ENCODE results near the gene IGBP1.
A peak's percentile ranks its signal among the peaks of the same experiment; 100 is the strongest.
"Not testable (repeated sequence)": the region's sequence is repeated elsewhere in the genome, so short reads cannot be mapped to it uniquely, and the experiment has no call there.

Gene IGBP1

GRCh38 chrX:70168238-70169188 lies 35.3 kb downstream of the IGBP1 start:
- peak; percentile 84 for DNase-seq

GRCh38 chrX:70169281-70169680 lies 36.0 kb downstream of the IGBP1 start:
- DNase-seq, result no peak

DNA sequence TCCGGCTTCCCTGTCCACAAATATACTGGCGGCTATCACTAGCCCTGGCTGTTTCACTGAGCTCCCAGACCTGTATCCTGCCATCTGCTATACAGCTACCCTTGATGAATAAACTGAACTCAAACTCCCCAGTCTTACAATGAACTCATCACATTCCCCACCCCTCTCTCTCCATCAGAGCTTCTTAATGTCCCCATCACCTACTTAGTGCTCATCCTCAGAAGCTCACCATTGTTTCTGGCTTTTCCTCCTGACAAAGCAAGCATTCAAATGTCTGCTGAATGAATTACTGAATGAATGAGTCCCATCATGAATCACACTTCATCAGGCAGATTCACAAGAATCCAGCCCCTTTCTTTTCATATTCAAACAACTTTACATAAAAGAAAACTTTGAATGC lies 38.4 kb downstream of the IGBP1 start:
- no peak for DNase-seq

- DNase-seq, result no peak
Measured at GRCh38 chrX:70172221-70172620, 39.0 kb downstream of the IGBP1 start.

GRCh38 chrX:70172964-70173363 lies 39.7 kb downstream of the IGBP1 start:
- DNase-seq, result no peak

- no peak for DNase-seq
Measured at GRCh38 chrX:70174754-70175153, 41.5 kb downstream of the IGBP1 start.

DNA sequence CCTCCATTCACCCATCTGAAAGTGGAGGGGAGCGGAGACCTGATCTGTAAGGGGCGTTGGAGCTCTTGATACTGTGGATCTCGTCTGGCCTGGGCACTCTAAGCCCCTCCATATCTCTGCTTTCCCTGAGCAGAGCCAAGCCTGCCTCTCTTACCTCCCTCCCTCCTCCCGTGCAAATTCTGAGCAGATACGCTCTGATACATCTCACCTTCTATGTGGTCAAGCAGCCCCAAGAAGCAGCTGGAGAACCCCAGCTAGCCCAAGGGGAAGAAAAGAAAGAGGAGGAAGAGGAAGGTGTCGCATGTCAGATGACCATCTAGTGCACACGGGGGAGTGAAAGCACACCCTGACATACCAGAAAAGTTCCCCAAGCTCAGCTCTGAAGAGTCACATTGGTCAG lies 42.1 kb downstream of the IGBP1 start:
- no peak for DNase-seq

DNA sequence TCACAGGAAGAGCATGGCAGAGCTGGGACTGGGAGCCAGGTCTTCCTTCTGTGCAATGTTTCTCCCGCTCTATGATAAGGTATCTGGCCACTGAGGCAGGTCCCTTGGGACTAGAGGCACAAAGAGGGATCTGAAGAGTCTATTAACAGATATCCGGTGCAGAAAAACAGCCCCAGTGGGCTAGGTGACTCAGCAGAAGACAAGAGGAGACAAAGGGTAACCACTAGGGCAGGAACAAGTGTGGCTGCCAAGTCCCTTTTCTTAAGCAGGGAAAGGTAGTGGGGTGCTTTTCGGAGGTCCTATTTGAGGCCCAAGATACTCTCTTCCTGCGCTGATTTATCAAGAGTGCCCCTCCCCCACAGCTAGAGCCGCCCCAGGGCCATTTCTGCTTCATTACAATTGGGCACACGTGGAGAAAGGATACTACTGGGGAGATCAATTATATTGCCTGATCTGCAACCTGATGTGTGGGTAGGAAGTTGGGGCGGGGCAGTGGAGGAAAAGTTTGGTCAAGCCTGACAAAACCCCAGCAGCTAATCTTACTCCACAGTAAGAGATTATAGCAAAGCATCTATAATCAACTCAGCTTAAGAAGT lies 43.8 kb downstream of the IGBP1 start, which contains the start of gene DGAT2L6:
DGAT2L6 (plus strand) TSS at position 546 of the 596 bp plus-strand sequence. CDS start 100 bp downstream, outside the sequence.
- DNase-seq, result no peak

GRCh38 chrX:70183091-70183490 lies 49.8 kb downstream of the IGBP1 start:
- peak; percentile 47 for DNase-seq

- no peak for DNase-seq
Measured at GRCh38 chrX:70190225-70190624, 57.0 kb downstream of the IGBP1 start.

DNA sequence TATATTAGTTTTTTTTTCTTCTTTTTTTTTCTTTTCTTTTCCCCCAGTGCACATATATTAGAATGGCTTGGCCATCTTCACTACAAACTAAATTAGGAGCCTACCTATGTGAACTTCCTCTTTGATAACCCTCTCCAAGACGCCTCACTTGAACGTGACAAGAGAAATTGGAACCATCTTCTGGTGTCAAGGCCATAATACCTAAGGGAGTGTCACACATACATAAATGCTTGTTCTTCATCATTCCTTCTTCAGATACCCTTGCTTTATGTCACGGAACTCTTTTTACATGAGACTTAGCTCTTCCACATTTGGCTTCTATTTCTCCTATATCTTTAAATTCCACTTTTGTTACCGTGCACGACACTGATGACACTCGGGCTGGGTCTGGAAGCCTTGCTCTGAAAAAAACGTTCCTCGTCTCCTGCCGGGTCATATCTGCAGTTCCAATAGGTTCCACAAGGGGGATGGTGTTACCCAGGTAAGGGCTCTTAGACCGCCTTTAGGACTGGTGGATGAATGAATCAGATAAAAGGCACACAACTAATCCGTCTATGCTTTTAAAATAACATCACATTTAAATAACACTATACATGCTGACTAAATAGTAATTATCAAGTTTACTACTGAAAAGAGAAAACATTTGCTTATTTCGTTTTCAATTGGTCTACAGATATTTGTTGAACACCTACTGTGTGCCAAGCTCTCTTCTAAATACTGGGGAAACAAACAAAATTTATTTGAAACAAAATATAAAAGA lies 63.9 kb downstream of the IGBP1 start:
- DNase-seq, result peak; percentile 16

GRCh38 chrX:70201732-70202131 lies 68.5 kb downstream of the IGBP1 start:
- no peak for DNase-seq

- no peak for DNase-seq
Measured at GRCh38 chrX:70208479-70208878, 75.2 kb downstream of the IGBP1 start.

- not testable (repeated sequence) for DNase-seq
Measured at GRCh38 chrX:70209570-70209969, 76.3 kb downstream of the IGBP1 start.
